Erythroblast (primary cell): ENCODE data around the gene CD7.

Experiments used
- DNase-seq, 2 experiments: peaks; one replicate each; lab custom pipeline; 2025; lab: John Stamatoyannopoulos, UW
- GATA1 ChIP-seq: IDR thresholded peaks from 2 replicates; pipeline ENCODE4 v1.6.1; 2011; ENCODE audit warnings: low read depth, mild to moderate bottlenecking, control low read depth, low read length, moderate library complexity
- POLR2A ChIP-seq: IDR thresholded peaks from 2 replicates; pipeline ENCODE4 v1.6.1; 2011; ENCODE audit warnings: mild to moderate bottlenecking, low read length

CD7 gene

GRCh38 chr17:82271401-82271800, 46.0 kb downstream of the CD7 start:
- no peak for DNase-seq
- no peak for TF ChIP-seq GATA1

DNA sequence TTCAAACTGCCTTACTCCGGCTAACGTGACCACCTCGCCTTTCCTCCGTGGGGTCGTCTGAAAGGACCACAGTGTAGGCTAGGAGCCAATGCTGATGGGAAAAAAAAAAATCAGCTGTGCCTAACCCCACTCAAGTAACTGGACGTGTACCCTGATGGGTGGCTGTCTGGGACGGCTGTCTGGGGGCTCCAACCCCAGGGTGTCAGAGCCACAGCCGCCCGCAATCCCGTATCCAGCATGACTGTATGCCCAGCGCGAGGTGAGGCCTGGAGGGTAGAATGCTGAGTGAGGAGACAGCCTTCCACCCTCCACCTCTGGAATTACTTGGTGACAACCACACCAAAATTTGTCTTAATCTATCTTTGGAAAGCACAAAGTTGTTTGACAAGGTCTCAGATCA, 46.8 kb downstream of the CD7 start:
- DNase-seq, result no peak
- TF ChIP-seq GATA1 (no peak), POLR2A (no peak)

DNA sequence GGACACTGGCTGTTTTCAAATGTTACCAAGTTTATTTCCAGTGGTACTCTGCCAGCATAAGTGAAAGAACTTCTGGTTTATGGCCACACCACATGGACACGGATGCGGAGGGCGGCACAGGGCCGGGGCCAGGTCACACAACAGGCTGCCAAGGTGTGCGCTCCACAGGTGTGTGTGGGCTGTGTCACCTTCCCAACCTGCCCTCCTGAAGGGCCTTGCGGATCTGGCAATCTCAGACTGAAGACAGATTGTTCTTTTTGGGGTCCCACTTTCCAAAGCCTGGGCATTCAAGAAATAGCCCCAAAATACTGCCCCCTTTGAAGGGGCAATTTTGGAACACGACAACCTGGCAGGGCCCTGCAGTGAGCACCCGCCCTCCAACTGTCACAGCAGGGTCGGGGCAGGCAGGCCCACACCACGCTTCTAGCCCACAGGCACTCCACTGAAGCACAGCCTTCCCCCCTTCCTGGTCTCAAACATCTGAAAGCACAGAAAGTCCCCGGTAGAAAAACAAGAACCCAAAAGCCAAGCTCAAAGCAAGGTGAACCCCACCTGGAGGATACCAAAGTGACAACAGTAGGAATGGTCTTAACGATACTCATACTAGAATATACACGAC, 47.4 kb downstream of the CD7 start:
- DNase-seq, result no peak
- TF ChIP-seq GATA1, result no peak
- no peak for TF ChIP-seq POLR2A

DNA sequence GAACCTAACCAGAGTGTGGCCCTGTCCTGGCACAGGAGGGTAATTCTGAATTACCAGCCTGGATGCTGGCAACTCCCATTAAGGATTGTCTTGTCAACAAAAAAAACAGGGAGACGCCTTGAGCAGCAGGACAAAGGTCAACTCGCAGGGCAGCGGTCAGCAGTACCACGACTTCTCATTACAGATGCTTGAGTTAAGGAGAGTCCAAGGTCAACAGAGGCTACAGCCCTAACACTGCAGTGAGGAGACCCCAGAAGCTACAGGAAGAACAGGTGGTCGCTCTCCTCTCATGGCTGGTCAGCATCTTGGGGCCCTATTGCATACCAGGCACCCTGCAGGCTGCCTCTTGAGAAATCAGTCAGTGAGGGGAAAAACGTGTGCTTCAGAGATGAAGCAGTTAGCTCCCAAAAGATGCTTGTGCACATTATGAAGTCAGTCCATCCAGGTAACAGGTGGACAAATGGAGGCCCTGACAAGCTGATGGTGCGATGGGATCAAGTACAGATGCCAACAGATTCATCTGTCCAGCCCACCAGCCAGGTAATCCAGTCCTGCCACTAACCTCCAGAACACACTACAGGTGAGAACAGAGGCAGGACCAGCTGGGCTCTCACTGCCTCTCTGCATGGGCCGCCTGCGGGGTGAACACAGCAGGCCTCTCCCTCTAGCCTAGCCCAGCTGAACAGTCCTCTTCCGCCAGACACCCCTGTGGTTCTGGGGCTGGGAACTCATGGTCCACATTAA, 48.1 kb downstream of the CD7 start:
- DNase-seq, result no peak
- TF ChIP-seq POLR2A (no peak), GATA1 (no peak)

DNA sequence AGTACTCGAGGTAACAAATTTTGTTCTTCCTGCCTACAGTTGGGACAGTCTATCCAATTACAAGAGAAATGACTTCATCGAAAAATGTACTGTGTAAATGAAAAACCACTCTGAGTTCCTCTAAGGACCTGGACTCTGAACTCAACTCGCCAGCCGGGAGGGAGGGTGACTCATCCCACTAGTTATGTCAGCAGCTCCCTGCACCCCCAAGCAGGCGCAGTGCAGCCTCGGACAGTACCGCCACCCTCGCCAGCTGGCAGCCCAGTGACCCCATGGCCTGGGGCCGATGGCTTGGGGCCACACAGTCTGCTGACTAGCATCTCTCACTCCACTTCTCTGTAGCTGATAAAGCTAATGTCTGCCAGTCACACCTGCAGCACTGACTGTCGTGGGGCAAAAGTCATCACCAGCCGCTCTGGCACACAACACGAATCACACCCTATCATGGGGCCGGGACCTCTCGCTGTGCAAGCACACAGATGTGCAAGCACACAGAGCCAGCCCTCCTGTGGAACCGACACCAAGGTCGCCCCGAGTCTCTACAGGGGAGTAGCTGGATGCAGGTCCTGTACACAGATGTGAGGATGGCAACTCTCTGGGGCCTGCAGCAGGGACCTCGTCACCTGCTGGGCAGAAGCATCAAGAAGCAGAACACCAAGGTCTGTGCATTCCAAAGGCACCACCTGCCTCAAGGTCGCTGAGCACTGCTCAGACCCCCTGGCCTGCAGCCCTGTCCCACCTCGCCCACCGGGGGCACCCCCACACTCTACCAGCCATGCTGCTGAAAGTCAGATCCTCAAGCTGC, 49.6 kb downstream of the CD7 start:
- DNase-seq, result peak; percentile 79 to 87
- TF ChIP-seq POLR2A (no peak), GATA1 (no peak)

GRCh38 chr17:82266142-82266541, 51.3 kb downstream of the CD7 start:
- no peak for TF ChIP-seq GATA1
- no peak for TF ChIP-seq POLR2A
- no peak for DNase-seq
